NB4 (cell line): ENCODE measurements around the gene CDH15.

Experiments
- CTCF ChIP-seq: IDR thresholded peaks from one replicate; pipeline ENCODE4 v1.5.1; 2012; ENCODE audit warnings: low read depth, low read length
- MAX ChIP-seq: IDR thresholded peaks from 2 replicates; pipeline ENCODE4 v1.6.1; 2011; ENCODE audit warnings: low read depth, low read length
- MYC ChIP-seq: IDR thresholded peaks from 2 replicates; pipeline ENCODE4 v1.6.1; 2011; ENCODE audit warnings: low read depth, low read length
- POLR2A ChIP-seq: IDR thresholded peaks from 2 replicates; pipeline ENCODE4 v1.6.1; 2011; ENCODE audit warnings: mild to moderate bottlenecking; ENCODE audit not compliant: insufficient read length; ENCODE audit errors: extremely low read depth

- TF ChIP-seq POLR2A (no peak), CTCF (no peak), MAX (no peak), MYC (no peak)
Observed at GRCh38 chr16:89135971-89136765, 35.4 kb upstream of the CDH15 start.
